Body of pancreas (tissue), 4 donors: ENCODE measurements around the gene NEO1. TPM values are rescaled to one million over a fixed set of nuclear protein-coding genes. Genes with fewer than 3 reads are reported as not detected.

Experiments
- ATAC-seq: fragments of 150-250 bp; one replicate; pipeline ENCODE4 v1.9.1; 2016
- DNase-seq, 4 donors: peaks; one replicate each; pipeline ENCODE4 v3.0.0-alpha.2; 2019
- H3K27ac ChIP-seq, 4 donors: fragments of 200-600 bp; sonication (generic); 1 replicate in 3 of 4; 2 replicates in 1 of 4; pipeline versions ENCODE4 v1.5.1 to v1.6.1; 2016 to 2019; ENCODE audit warnings: mild to moderate bottlenecking in 1 of 4, mixed read lengths in 1 of 4, moderate library complexity in 1 of 4
- H3K27me3 ChIP-seq, 2 donors: fragments of 200-600 bp; sonication (generic); one replicate each; pipeline ENCODE4 v1.6.0; 2016; ENCODE audit warnings: mild to moderate bottlenecking in 1 of 2
- H3K36me3 ChIP-seq, 2 donors: fragments of 200-600 bp; sonication (generic); replicated peaks in 1 of 2; 2 replicates each; pipeline ENCODE4 v1.5.1; 2016; ENCODE audit warnings: low read depth in 2 of 2; ENCODE audit not compliant: insufficient read depth in 1 of 2
- H3K4me1 ChIP-seq: fragments of 200-600 bp; sonication (generic); one replicate; pipeline ENCODE4 v1.6.0; 2016
- H3K4me3 ChIP-seq, 2 donors: fragments of 200-600 bp; sonication (generic); 1 replicate in 1 of 2; 2 replicates in 1 of 2; pipeline ENCODE4 v1.5.1; 2016 to 2019
- H3K9me3 ChIP-seq, 3 donors: fragments of 200-600 bp; sonication (generic); 1 replicate in 2 of 3; 2 replicates in 1 of 3; pipeline ENCODE4 v1.5.1; 2016
- CTCF ChIP-seq, 7 experiments: fragments of 450-650 bp in 4 of 7; fragments of 200-600 bp in 3 of 7; sonication (generic) in 3 of 7; IDR thresholded peaks; one replicate each; pipeline ENCODE4 v1.5.1; 2016 to 2019; ENCODE audit warnings: antibody characterized with exemption in 7 of 7
- POLR2A ChIP-seq, 3 donors: fragments of 450-650 bp; IDR thresholded peaks; one replicate each; pipeline ENCODE4 v1.6.1; 2016; ENCODE audit warnings: antibody characterized with exemption in 3 of 3, mild to moderate bottlenecking in 2 of 3
- WGBS, 2 donors: methylation state at CpG; one replicate each; pipeline ENCODE4 v1.1.5; 2017; 5-methylcytosine and 5-hydroxymethylcytosine counted together
- intact Hi-C: fragments of 100-400 bp; cut with DNase I; formaldehyde crosslinking; loops from one replicate; pipeline ENCODE4 v1.15.1; 2023
- total RNA-seq, 2 donors: library from RNA; depleted of rRNA; stranded (reverse); fragments of >200 nt; gene quantifications; one replicate each; pipeline ENCODE4 v1.1.0, GENCODE V29; 2016

The NEO1 gene
- total RNA-seq, 2 donors from 2014 or later = 18.2 to 29.7 TPM

- Histone ChIP-seq H3K27me3 (no peaks in the 10 kb centered on the region), H3K4me3 (no peak overlapping the region), H3K36me3 (peaks cover 0 to 6% of the 10 kb centered on the region in 2 donors), H3K9me3 (no peaks in the 10 kb centered on the region), H3K4me1 (no peaks in the 10 kb centered on the region), H3K27ac (no peak overlapping the region)
- no peak for DNase-seq
- no peak for ATAC-seq
- 94 to 96% methylated on average over 8 of the region's 8 CpGs for WGBS, 2 donors
- intact Hi-C loops = no loop called here
- TF ChIP-seq CTCF (IDR thresholded peaks at IDR 0.05) = no peak
- no peak for TF ChIP-seq POLR2A (IDR thresholded peaks at IDR 0.05)
Observed at GRCh38 chr15:73308305-73308704, 256.0 kb downstream of the NEO1 start.

- H3K27ac ChIP-seq = no peak overlapping the region
- no peak overlapping the region for H3K4me3 ChIP-seq
- ATAC-seq = no peak
- no peak for DNase-seq
- no peaks in the 10 kb centered on the region for H3K9me3 ChIP-seq
- intact Hi-C loops = no loop called here
- no peaks in the 10 kb centered on the region for H3K36me3 ChIP-seq
- TF ChIP-seq CTCF (IDR thresholded peaks at IDR 0.05) (no peak), POLR2A (IDR thresholded peaks at IDR 0.05) (no peak)
- no peaks in the 10 kb centered on the region for H3K27me3 ChIP-seq
- WGBS, 2 donors = 64 to 72% methylated on average over 2 of the region's 2 CpGs
- no peaks in the 10 kb centered on the region for H3K4me1 ChIP-seq
Observed at GRCh38 chr15:73313861-73314260, 261.6 kb downstream of the NEO1 start.

- no peak for ATAC-seq
- no peak for DNase-seq
- intact Hi-C loops = no loop called here
- H3K27me3 ChIP-seq = no peaks in the 10 kb centered on the region
- no peak overlapping the region for H3K4me3 ChIP-seq
- H3K36me3 ChIP-seq = no peaks in the 10 kb centered on the region
- WGBS, 2 donors = 63 to 71% methylated on average over 16 of the region's 16 CpGs
- H3K4me1 ChIP-seq = no peaks in the 10 kb centered on the region
- no peak for TF ChIP-seq CTCF (IDR thresholded peaks at IDR 0.05)
- TF ChIP-seq POLR2A (IDR thresholded peaks at IDR 0.05) = no peak
- H3K9me3 ChIP-seq = no peaks in the 10 kb centered on the region
- H3K27ac ChIP-seq = no peak overlapping the region
Observed at GRCh38 chr15:73317651-73318462, 265.6 kb downstream of the NEO1 start.

- 15 to 25% methylated on average over 14 to 37 of the region's 42 CpGs for WGBS, 2 donors
- peak in 1 of 4 donors; percentile 14 for DNase-seq
- intact Hi-C loops = no loop called here
- no peak for ATAC-seq
- TF ChIP-seq POLR2A (IDR thresholded peaks at IDR 0.05) (no peak), CTCF (IDR thresholded peaks at IDR 0.05) (no peak)
- no peak overlapping the region for H3K4me3 ChIP-seq
- H3K27ac ChIP-seq = no peak overlapping the region
- H3K4me1 ChIP-seq = no peaks in the 10 kb centered on the region
- H3K9me3 ChIP-seq = no peaks in the 10 kb centered on the region
- H3K36me3 ChIP-seq = no peaks in the 10 kb centered on the region
- H3K27me3 ChIP-seq = no peaks in the 10 kb centered on the region
Observed at GRCh38 chr15:73318463-73319351, 266.4 kb downstream of the NEO1 start.
